SW 1271 (cell line): Measurements from ENCODE around the gene TASOR.
"Not testable (repeated sequence)": the region's sequence is repeated elsewhere in the genome, so short reads cannot be mapped to it uniquely, and the experiment has no call there.

Experiments used
- DNase-seq, 2 experiments: peaks; one replicate each; lab custom pipeline; 2025; lab: John Stamatoyannopoulos, UW

TASOR gene

DNA sequence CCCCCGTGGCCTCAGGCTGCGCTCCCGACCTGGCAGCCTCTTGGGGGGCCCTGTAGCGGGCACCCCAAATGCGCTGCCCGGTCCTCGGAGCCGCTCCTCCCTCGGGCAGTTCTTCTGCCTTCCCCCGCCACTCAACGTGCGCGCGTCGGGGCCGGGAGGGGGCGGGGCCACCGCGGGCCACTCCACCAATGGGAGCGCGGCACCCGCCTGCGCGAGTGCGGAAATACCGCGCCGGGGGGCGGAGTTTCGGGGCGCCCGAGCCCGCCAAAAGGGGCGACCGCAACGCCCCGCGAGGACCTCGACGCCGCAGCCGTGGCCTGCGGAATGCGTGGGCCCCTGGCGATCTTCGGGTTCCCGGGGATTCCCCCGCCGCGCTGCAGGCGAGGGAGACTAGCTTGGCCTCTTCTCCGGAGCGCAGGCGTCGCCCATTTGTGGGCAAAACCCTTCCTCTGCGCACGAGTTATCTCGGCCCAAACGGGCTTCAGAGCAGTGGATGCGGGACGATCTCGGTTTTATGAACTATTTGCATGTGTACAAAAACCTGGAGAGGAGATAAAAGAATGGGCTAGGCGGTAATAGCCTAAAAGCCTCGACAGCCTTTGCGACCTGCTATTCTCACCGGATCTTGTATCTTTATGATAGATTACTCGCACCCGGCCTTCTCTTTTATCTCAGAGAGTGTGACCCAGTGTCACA, at the start of gene TASOR:
Gene TASOR, minus strand, starts transcription at position 144 of the 696 bp plus-strand sequence. CDS start 259 bp downstream, outside the sequence.
- DNase-seq, result peak; percentile 43 to 44

DNA sequence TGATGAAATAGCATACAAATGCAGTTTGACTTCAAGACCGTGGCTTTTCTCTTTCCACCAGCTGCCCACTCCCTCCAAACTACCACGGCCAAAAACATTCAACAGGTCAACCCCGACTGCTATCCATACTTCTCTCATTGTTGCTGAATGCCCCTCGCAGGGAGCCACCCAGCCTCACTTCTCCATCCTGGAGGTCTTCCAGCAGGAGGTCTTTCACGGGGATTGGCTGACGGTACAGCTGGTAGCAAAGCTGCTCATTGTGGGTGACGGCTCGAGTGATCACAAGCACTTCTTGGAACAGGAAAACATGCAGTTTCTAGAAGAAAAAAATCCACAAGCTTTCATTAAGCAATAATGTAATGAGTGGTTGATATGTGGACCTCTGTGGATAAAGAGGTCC, 49.0 kb upstream of the TASOR start:
- DNase-seq, result no peak

- DNase-seq, result no peak
These were observed 42.1 kb upstream of the TASOR start for GRCh38 chr3:56725175-56725574.

DNA sequence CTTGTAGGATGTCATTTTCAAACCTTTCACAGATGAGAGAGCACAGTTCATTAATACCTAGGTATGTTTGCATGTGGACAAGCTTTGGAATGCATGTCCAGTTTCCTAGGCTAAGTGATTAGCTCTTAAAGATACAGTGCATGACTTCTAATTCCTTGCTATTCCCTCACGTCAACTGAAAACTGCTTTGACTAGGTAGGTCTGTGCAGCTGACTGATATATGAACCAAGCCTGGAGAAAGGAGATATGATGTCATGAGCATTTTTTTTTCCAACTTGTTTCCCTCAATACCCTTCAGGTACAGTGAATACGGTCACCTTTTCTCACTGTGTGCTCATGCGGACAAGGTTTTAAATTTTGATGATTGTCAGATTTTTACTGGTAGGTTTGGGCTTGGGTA, 41.6 kb upstream of the TASOR start:
- DNase-seq, result no peak

DNA sequence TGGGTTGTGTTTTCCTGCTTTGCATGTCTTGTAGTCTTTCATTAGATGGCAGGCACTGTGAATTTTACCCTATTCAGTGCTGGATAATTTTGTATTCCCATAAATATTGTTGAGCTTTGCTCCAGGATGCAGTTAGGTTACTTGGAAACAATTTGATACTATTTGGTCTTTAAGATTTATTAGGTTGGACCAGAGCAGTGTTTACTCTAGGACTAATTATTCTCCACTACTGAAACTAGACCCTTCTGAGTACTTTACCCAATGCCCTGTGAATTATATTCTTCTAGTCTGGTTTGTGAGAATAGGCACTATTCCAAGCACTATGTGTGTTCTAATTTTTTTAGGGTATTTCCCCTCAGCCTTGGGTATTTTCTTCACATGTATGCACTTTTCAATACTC, 37.8 kb upstream of the TASOR start:
- no peak for DNase-seq

GRCh38 chr3:56718809-56719208, 35.7 kb upstream of the TASOR start:
- not testable (repeated sequence) for DNase-seq

DNA sequence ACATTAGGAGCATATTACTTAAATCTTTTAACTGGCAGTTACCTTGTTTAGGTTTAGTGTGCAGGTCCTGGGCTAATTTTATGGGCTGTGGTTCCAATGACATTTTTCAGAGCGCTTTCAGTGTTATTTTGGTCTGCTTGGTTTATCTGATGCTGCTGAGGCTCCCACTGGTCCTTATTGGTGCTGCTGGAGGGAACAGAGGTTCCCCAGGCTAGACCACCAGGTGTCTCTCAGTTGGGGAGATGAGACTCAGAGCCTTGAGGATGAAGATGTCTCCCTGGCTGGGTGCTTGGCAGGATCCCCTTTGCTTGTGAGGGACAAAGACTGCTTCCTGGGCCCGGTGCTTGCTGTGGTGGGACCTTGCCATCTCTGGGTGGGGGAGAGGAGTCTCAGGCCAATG, 28.3 kb upstream of the TASOR start:
- no peak for DNase-seq

GRCh38 chr3:56707412-56707811, 24.3 kb upstream of the TASOR start:
- not testable (repeated sequence) for DNase-seq

DNA sequence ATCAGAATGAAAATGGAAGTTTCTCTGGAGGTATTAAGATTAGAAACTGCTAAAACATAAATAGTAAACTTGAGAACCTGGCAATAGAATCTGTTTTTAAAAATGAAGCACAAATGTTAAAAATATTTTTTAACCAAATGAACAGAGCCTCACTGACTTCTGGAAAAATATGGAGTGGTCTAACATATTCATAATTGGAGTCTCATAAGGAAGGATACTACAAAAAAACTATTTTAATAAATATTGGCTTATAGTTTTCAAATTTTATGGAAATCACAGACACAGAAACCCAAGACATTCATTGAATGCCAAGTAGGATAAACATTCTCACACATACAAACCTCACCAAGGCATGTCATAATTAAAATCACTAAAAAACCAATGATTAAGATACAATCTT, 23.6 kb upstream of the TASOR start:
- no peak for DNase-seq

- DNase-seq, result no peak
These were observed 21.6 kb upstream of the TASOR start for GRCh38 chr3:56704706-56705105.

DNA sequence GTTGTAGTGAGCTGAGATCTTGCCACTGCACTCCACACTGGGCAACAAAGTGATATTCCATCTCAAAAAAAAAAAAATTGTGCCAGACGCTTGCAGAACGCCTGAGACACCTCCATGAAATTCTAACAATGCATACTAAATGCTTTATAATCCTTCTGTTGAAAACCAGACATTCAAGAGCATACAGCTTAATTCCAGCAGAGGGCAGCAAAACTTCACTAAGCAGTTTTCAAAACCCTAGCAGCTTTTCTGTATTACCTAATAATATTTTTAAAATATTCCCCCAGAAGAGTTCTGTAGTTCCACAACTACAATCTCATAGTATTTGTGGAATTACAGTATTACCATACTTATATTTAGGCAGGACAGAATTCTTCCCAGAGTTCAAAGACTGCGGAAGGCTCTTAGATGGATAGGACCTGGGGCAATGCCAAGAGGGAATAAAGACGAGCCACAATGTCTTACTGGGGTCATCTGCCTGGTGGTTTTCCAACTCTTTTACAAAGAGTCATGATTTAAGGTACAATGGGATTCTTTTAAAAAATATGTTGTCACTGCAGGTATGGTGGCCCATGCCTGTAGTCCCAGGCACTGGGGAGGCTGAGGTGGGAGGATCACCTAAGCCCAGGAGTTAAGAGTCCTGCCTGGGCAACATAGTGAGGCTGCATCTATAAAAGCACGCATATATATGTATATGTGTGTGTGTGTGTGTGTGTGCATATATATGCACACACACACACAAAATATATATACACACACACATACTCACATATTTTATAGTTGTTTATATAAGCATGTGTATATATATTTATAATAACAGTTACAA, 19.6 kb upstream of the TASOR start:
- peak in 1 of 2 experiments; percentile 57 for DNase-seq

- no peak for DNase-seq
These were observed 17.1 kb upstream of the TASOR start for GRCh38 chr3:56700151-56700550.

DNA sequence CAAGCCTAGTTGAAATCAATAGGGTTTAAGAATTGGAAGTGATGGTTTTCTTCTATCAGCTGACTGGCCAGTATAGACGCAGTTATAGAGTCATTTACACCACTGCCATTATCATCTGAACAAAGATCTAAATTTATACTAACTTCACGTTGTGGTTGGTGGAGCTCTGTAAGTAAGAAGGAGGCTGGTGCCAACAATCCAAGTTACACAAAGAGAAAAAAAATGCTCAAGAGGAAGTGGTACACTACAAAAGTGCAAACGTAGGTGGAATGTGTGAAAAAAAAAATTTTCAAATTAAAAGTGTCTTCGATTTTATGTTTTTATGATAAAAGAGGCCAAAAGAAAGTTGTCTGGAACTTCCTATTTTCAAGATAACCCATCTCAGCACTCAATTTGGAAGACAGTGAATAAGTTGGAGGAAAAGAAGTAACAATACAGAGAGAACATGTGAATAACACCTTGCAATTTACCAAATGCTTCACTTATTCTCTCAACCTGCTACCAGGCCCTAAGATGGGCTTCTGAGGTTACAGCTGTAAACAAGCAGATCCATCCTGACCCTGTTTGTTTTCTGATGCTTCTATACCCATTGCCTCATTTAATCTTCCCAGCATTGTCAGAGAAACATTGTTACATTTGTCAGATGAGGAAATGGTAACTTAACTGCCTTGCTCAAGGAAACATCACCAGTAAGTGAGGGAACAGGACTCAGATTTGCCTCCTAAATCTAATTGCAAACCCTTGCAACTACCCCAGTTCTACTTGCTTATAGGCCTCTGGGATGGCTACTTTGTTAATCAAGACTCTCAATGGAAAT, 12.0 kb upstream of the TASOR start:
- no peak for DNase-seq

- DNase-seq, result no peak
These were observed 10.7 kb upstream of the TASOR start for GRCh38 chr3:56693750-56694149.

GRCh38 chr3:56692520-56693433, 9.7 kb upstream of the TASOR start:
- DNase-seq, result not testable (repeated sequence)

GRCh38 chr3:56692001-56692365, 8.9 kb upstream of the TASOR start:
- not testable (repeated sequence) for DNase-seq

DNA sequence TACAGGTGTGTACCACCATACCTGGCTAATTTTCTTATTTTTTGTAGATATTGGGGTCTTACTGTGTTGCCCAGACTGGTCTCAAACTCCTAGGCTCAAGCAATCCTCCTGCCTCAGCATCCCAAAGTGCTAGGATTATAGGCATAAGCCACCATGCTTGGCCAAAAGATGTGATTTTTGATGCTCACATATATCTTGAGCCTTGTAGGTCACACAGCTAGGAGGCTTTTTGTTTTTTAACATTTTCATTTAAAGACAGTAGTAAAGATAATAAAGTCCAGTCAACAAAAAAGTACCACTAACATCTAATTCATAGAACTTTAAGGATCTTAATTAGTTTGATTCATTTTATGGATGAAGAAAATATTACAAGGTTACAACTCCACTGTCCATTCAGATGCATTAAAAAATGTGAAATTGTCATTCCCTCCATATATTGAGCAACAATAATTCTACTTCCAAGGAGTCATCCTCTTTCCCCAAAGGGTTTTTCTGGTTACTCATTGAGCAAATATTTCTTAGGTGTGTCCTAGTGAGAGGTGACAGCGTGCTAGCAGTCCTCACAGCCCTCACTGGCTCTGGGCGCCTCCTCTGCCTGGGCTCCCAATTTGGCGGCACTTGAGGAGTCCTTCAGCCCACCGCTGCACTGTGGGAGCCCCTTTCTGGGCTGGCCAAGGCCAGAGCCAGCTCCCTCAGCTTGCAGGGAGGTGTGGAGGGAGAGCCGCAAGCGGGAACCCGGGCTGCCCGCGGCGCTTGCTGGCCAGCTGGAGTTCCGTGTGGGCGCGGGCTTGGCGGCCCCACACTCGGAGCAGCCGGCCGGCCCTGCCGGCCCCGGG, 8.3 kb upstream of the TASOR start:
- peak in 1 of 2 experiments; percentile 7 for DNase-seq

DNA sequence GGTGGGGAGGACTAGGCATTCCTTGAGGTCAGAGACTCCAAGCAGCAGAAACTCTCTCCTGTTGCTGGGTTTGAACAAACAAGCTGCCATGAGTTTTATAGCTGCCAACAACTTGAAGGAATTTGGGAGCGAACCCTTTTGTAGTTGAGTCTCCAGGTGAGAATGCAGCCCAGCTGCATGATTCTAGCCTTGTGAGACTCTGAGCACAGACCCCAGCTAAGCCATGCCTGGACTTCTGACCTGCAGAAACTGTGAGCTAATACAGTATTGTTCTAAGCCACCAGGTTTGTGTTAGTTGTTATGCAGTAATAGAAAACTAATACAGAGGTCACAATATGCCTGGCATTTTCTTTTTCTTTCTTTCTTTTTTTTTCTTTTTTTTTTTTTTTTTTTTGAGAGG, 6.2 kb upstream of the TASOR start:
- no peak for DNase-seq

- DNase-seq, result no peak
These were observed 5.1 kb upstream of the TASOR start for GRCh38 chr3:56688191-56688590.

GRCh38 chr3:56684029-56684428, 964 bp upstream of the TASOR start:
- DNase-seq, result no peak
